Measurements from ENCODE around the gene POC1B.

POC1B gene

GRCh38 chr12:89525824-89526770 lies at the start of gene POC1B:
Gene POC1B, minus strand, starts transcription at chr12:89526047. Its CDS starts 152 bp downstream, at chr12:89525895.
- peak; percentile 60 to 74 (median 61) for DNase-seq (ENCODE audit: low read depth in 2 of 3, low spot score in 2 of 3)

GRCh38 chr12:89575374-89575773 lies 49.5 kb upstream of the POC1B start:
- DNase-seq (ENCODE audit: low read depth in 2 of 3, low spot score in 2 of 3) = no peak

GRCh38 chr12:89574736-89575208 lies 48.9 kb upstream of the POC1B start:
- no peak for DNase-seq (ENCODE audit: low read depth in 2 of 3, low spot score in 2 of 3)

- DNase-seq (ENCODE audit: low read depth in 2 of 3, low spot score in 2 of 3) = no peak
These were observed 47.4 kb upstream of the POC1B start for GRCh38 chr12:89573051-89573810.

- DNase-seq (ENCODE audit: low read depth in 2 of 3, low spot score in 2 of 3) = no peak
These were observed 45.8 kb upstream of the POC1B start for GRCh38 chr12:89571491-89572195.

GRCh38 chr12:89568484-89568883 lies 42.6 kb upstream of the POC1B start:
- DNase-seq (ENCODE audit: low read depth in 2 of 3, low spot score in 2 of 3) = no peak

GRCh38 chr12:89567691-89568239 lies 41.9 kb upstream of the POC1B start:
- no peak for DNase-seq (ENCODE audit: low read depth in 2 of 3, low spot score in 2 of 3)

- DNase-seq (ENCODE audit: low read depth in 2 of 3, low spot score in 2 of 3) = no peak
These were observed 40.8 kb upstream of the POC1B start for GRCh38 chr12:89566615-89567014.

GRCh38 chr12:89565002-89565401 lies 39.2 kb upstream of the POC1B start:
- DNase-seq (ENCODE audit: low read depth in 2 of 3, low spot score in 2 of 3) = no peak

GRCh38 chr12:89559753-89560152 lies 33.9 kb upstream of the POC1B start:
- DNase-seq (ENCODE audit: low read depth in 2 of 3, low spot score in 2 of 3) = no peak

GRCh38 chr12:89556976-89557375 lies 31.1 kb upstream of the POC1B start:
- no peak for DNase-seq (ENCODE audit: low read depth in 2 of 3, low spot score in 2 of 3)

GRCh38 chr12:89552376-89552775 lies 26.5 kb upstream of the POC1B start:
- no peak for DNase-seq (ENCODE audit: low read depth in 2 of 3, low spot score in 2 of 3)

GRCh38 chr12:89551747-89552146 lies 25.9 kb upstream of the POC1B start:
- DNase-seq (ENCODE audit: low read depth in 2 of 3, low spot score in 2 of 3) = no peak

- DNase-seq (ENCODE audit: low read depth in 2 of 3, low spot score in 2 of 3) = no peak
These were observed 21.3 kb upstream of the POC1B start for GRCh38 chr12:89547101-89547500.

- no peak for DNase-seq (ENCODE audit: low read depth in 2 of 3, low spot score in 2 of 3)
These were observed 20.3 kb upstream of the POC1B start for GRCh38 chr12:89546151-89546550.

GRCh38 chr12:89544681-89545184 lies 18.9 kb upstream of the POC1B start:
- DNase-seq (ENCODE audit: low read depth in 2 of 3, low spot score in 2 of 3) = no peak

- no peak for DNase-seq (ENCODE audit: low read depth in 2 of 3, low spot score in 2 of 3)
These were observed 18.2 kb upstream of the POC1B start for GRCh38 chr12:89544022-89544421.

- peak; percentile 6 to 38 (median 7) for DNase-seq (ENCODE audit: low read depth in 2 of 3, low spot score in 2 of 3)
These were observed 17.2 kb upstream of the POC1B start for GRCh38 chr12:89542912-89543592.

GRCh38 chr12:89542236-89542635 lies 16.4 kb upstream of the POC1B start:
- DNase-seq (ENCODE audit: low read depth in 2 of 3, low spot score in 2 of 3) = no peak

GRCh38 chr12:89540586-89540985 lies 14.7 kb upstream of the POC1B start:
- no peak for DNase-seq (ENCODE audit: low read depth in 2 of 3, low spot score in 2 of 3)
